NCI-H146 (cell line): ENCODE measurements around the gene GSTM2.
"Not testable (repeated sequence)": the region's sequence is repeated elsewhere in the genome, so short reads cannot be mapped to it uniquely, and the experiment has no call there.

Experiments
- DNase-seq: peaks from one replicate; lab custom pipeline; 2025; lab: John Stamatoyannopoulos, UW

GSTM2 gene

GRCh38 chr1:109644670-109645069 lies 23.2 kb upstream of the GSTM2 start:
- DNase-seq, result peak; percentile 25

DNA sequence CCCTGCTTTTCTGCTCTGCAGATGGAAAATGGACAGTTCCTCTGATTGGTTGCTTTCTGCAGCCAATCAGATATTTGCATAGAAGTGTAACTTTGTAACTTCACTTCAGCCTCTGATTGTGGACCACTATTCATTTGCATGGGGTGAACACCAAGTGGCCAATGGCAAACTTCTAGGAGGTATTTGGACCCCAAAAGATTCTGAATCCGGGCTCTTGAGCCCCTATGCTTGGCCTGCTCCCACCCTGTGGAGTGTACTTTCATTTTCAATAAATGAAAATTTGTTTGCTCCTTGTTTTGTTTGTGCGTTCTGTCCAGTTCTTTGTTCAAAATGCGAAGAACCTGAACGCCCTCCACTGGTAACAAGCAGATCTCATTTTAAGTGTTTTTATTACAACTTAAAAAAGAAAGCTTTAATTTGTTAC lies 18.4 kb upstream of the GSTM2 start:
- DNase-seq, result peak; percentile 20

- DNase-seq, result no peak
These were observed 17.2 kb upstream of the GSTM2 start for GRCh38 chr1:109650609-109651008.

DNA sequence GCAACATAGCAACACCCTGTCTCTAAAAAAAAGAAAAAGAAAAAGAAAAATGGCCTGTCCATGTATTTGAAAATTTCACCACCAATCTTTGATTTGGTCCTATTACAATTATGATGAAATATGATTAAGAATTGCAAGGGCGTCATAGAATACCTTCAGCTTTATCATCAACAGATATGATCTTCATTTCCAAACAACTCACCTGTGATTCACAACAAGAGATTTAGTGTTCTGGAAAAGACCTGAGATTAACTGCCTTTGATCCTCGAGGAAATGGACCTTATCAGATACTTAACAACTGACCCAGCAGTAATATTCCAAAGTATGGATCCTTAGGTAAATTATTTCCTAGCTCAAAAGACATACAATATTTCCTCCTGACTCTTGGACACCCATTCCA lies 15.5 kb upstream of the GSTM2 start:
- DNase-seq, result no peak

- DNase-seq, result no peak
These were observed 14.6 kb upstream of the GSTM2 start for GRCh38 chr1:109653306-109653705.

DNA sequence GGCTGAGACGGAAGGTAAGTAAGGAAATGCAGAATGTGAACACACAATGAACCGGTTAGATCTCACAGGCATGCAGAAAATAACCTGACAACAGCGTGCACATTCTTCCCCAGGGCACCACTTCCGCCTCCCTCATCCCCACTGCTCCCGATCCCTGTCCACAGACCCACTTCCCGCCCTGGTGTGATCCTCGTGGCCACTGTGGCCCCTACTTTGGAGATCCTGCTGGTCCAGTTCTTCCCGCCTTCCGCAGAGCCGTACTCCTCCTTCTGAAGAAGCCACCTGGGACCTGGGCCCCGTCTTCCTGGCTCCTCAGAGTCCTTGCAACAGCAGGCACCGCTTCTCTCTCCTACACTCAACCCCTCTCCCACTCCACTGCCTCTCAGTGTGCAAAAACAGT lies 13.3 kb upstream of the GSTM2 start:
- no peak for DNase-seq

- peak; percentile 58 for DNase-seq
These were observed 12.0 kb upstream of the GSTM2 start, which contains the start of gene GSTM4 for GRCh38 chr1:109655615-109656519. Gene GSTM4, plus strand, starts transcription at chr1:109656099. Its CDS starts 291 bp downstream, at chr1:109656390.

GRCh38 chr1:109657395-109657794 lies 10.5 kb upstream of the GSTM2 start:
- no peak for DNase-seq

DNA sequence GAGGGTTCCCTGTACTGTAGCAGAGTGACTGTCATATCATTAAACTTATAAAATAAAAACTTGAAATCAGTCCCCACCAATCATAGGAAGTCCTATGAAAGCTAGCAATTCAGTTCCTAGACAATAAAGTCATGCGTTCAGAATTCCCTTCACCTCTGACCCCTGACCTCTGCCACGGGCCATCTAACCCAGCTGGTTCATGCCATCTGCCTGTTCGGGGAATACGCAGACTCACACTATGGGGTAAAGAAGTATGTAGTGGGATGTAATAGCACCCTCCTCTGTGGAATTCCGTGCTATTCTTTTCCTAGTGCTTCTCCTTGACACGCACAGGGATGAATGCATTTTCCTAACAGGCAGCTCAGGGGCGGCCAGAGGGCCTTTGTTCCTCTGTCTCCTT lies 9.9 kb upstream of the GSTM2 start:
- no peak for DNase-seq

DNA sequence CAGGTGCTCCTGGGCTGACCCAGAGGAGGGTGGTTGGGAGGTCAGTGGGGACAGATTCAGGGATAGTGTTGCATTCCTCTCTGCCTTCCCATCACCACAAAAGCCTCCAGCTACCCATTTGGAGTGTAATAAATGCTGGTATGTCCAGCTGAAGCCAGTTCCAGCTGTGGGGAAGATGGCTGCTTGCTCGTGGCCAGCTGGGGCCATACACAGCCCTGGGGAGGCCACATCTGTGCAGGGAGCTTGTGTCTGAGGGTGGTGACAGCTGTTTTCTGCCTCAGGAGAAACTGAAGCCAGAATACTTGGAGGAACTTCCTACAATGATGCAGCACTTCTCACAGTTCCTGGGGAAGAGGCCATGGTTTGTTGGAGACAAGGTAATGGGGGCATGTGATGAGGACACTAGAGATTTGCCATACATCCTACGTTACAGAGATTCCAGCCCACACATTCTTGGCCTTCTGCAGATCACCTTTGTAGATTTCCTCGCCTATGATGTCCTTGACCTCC lies 9.3 kb upstream of the GSTM2 start:
- DNase-seq, result no peak

DNA sequence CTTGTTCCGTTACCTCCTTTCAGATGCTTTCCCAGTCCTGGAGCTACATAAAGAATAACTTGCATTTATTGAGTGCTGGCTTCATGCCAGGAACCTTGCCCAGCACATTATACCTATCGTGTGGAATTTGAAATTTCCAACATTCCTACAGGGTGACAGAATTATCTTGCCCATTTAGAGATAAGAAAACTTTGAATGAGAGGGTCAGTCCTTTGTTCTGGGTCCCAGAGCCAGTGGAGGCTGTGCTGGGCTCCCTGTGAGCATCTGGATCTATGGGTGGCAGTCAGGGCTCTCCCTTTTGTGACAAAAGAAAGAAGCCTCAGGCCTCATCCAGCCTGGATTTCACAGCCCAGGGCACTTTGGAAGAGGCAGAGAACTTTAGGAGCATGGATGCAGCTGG lies 8.7 kb upstream of the GSTM2 start:
- DNase-seq, result no peak

DNA sequence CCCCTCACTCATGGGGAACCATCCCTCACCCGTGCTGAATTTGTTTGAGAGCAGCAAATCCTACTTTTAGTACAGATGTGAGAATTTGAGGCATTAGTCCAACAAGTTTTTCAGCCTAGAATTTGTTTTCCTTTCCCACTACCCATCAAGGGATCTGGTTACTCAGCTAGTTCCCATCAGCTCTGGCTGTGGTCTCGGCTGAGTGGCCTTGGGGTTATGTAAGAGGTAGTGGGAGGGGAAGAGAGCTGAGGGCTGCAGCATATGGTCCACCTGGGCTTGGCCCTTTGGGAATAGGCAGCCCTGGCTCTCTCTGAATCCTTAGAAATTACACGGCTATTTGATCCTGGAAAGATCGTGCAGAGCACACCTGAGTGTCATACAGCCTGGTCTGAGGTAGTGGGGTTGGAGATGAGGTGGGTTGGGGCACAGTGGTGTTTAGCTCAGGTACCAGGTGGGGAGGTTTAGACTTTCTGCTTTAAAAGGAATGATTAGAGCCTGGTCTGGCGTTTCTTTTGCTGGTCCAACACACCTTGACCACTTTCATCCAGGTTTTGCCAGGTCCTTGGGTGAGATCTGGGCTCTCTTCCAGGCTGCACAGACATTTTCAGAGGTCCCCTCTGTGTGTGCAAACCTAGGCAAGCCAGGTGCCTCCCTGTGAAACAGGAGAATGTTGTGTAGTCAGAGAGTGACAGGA lies 7.7 kb upstream of the GSTM2 start:
- no peak for DNase-seq

DNA sequence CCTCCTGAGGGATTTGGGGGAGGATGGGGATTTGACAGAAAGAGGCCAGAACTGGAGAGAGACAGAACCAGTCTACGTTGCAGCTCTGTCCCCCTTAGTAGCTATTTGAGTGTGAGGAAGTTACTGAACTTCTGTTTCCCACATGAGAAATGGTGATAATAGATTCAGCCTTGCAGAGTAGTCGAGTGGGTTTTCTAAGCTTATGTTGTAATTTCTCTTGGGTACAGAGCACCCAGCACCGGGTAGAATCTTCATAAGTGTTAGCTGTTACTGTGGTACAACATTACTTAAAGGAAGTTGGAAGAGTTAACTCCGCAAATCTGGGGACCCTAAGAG lies 7.2 kb upstream of the GSTM2 start:
- DNase-seq, result not testable (repeated sequence)

GRCh38 chr1:109661391-109661790 lies 6.5 kb upstream of the GSTM2 start:
- DNase-seq, result no peak

GRCh38 chr1:109664671-109665070 lies 3.2 kb upstream of the GSTM2 start:
- no peak for DNase-seq

GRCh38 chr1:109668123-109668775 lies 392 bp downstream of the GSTM2 start:
- no peak for DNase-seq

DNA sequence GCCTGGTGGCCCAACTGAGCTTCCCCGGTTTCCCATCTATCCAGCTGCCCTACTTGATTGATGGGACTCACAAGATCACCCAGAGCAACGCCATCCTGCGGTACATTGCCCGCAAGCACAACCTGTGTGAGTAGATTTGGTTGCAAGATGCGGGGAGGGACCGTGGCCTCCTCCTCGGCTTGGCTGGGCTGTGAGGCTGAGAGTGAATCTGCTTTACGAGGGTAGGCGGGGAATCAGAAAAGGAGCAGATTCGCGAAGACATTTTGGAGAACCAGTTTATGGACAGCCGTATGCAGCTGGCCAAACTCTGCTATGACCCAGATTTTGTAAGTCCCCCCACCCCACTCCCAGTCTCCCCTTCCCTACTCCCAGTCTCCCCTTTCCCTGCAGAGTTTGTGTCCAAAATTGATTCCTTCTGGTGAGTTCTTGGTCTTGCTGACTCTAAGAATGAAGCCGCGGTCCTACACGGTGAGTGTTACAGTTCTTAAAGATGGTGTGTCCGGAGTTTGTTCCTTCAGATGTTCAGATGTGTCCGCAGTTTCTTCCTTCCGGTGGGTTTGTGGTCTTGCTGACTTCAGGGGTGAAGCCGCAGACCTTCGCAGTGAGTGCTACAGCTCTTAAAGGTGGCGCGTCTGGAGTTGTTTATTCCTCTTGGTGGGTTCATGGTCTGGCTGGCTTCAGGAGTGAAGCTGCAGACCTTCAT lies 1.5 kb downstream of the GSTM2 start:
- no peak for DNase-seq

DNA sequence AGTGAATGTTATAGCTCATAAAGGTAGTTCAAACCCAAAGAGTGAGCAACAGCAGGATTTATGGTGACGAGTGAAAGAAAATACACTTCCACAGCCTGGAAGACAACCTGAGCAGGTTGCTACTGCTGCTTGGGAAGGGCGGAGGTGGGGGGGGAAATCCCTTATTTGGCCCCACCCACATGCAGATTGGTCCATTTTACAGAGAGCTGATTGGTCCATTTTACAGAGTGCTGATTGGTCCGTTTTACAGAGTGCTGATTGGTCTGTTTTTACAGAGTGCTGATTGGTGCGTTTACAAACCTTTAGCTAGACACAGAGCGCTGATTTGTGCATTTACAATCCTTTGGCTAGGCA lies 2.1 kb downstream of the GSTM2 start:
- DNase-seq, result not testable (repeated sequence)

DNA sequence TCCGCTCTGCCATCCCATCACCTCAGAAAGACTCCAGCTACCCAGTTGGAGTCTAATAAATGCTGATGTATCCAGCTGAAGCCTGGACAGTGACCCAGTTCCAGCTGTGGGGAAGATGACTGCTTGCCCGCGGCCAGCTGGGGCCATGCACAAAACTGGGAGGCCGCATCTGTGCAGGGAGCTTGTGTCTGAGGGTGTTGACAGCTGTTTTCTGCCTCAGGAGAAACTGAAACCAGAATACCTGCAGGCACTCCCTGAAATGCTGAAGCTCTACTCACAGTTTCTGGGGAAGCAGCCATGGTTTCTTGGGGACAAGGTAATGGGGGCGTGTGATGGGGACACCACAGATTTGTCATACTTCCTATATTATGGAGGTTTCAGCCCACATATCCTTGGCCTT lies 3.2 kb downstream of the GSTM2 start:
- no peak for DNase-seq

GRCh38 chr1:109673861-109674260 lies 6.0 kb downstream of the GSTM2 start:
- not testable (repeated sequence) for DNase-seq

DNA sequence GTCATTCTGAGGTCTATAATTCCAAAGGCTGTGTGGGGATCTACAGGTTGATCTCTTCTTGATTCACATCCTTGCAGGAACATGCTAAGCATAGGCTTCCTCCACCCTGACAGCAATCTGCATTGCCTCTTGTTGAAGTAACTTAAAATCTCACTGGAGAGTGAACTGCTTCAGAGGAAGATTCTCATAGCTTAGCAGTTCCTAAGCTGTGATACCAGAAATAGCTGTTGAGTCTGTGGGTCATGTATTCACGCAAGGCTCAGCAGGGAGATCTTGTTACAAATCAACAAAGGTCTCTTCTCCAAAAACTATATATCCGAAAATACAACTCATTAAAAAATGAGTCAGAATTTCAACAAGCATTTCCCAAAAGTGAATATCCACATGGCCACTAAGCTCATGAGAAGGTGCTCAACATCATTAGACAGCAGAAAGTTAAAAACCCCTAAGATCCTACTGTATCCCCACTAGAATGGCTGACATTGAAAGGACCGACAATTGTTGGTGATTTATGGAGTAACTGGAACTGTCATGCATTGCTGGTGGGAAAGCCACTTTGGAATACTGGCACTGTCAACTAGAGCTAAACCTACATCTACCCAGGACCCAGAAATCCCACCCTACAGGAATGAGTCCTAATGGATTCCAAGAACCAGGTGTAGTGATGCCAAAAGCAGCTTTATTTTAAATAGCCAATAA lies 9.0 kb downstream of the GSTM2 start:
- DNase-seq, result not testable (repeated sequence)
